HuH-7 (cell line): Measurements from ENCODE around the gene SFI1.

ENCODE experiments used
- DNase-seq: peaks from one replicate; pipeline ENCODE4 v3.0.0; 2011; ENCODE audit warnings: low spot score

Gene SFI1

GRCh38 chr22:31595271-31595670, 98.9 kb downstream of the SFI1 start:
- DNase-seq = no peak

GRCh38 chr22:31602259-31602952, 106.1 kb downstream of the SFI1 start:
- DNase-seq = no peak

GRCh38 chr22:31603081-31603525, 106.8 kb downstream of the SFI1 start:
- DNase-seq = no peak

GRCh38 chr22:31603574-31603973, 107.2 kb downstream of the SFI1 start:
- DNase-seq = no peak

- no peak for DNase-seq
Measured at GRCh38 chr22:31604137-31604705, 107.9 kb downstream of the SFI1 start.

- DNase-seq = no peak
Measured at GRCh38 chr22:31604746-31605705, 108.7 kb downstream of the SFI1 start.

- no peak for DNase-seq
Measured at GRCh38 chr22:31605851-31606585, 109.7 kb downstream of the SFI1 start.

- no peak for DNase-seq
Measured at GRCh38 chr22:31607696-31608095, 111.4 kb downstream of the SFI1 start.

- DNase-seq = no peak
Measured at GRCh38 chr22:31609716-31610115, 113.4 kb downstream of the SFI1 start.

GRCh38 chr22:31610611-31611010, 114.3 kb downstream of the SFI1 start:
- DNase-seq = no peak

- DNase-seq = no peak
Measured at GRCh38 chr22:31611061-31611760, 114.9 kb downstream of the SFI1 start.

GRCh38 chr22:31612891-31613285, 116.6 kb downstream of the SFI1 start:
- DNase-seq = no peak

- no peak for DNase-seq
Measured at GRCh38 chr22:31613286-31613903, 117.1 kb downstream of the SFI1 start.

GRCh38 chr22:31613904-31614296, 117.6 kb downstream of the SFI1 start:
- DNase-seq = no peak

- DNase-seq = no peak
Measured at GRCh38 chr22:31614781-31615490, 118.6 kb downstream of the SFI1 start.

- DNase-seq = no peak
Measured at GRCh38 chr22:31615491-31615860, 119.1 kb downstream of the SFI1 start.

GRCh38 chr22:31615940-31616314, 119.6 kb downstream of the SFI1 start:
- DNase-seq = no peak

GRCh38 chr22:31616315-31616980, 120.1 kb downstream of the SFI1 start:
- no peak for DNase-seq

GRCh38 chr22:31618057-31618456, 121.7 kb downstream of the SFI1 start:
- no peak for DNase-seq
